ENCODE measurements around the gene ZNF205.

Gene ZNF205

DNA sequence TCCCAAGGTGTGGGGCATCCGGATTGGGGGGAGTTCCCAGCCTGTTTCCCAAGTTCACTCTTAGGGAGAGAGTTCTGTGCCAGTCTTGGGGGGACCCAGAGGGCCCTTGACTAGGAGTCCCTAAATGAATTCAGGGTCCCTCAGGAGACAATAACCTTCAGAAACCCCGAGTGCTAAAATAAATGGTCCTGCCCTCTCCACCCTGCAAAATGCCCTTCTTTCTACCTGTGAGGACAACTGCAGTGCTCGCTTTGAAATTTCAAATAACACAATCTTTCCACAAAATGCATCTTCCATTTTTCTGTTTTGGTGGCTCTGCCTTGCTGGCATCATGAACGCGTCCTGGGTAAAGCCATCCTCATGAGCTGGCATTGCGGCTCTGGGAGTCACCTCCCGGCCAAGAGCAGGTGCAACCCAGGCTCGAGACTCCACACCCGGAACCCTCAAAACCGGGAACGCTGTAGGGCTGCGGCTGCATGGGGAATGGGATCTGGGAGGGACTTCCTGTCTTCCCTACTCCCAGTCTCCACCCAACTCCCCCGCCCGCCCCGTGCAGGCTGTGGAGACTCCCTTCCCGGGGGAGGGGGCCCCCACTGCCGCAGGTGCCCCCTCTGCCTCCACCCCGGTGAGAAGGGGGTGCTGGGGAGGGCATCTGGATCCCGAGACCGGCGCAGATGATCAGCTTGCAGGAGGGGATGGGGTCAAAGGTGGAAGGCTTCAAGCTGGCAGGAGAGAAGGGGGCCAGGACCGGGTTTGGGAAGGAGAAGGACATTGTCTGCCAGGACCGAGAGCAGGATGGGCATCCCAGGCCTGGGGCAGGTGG is at the start of gene ZNF205:
Gene ZNF205, plus strand, starts transcription at position 529 of the 823 bp plus-strand sequence. CDS start 845 bp downstream, outside the sequence.
- TF ChIP-seq, protein P1, sequence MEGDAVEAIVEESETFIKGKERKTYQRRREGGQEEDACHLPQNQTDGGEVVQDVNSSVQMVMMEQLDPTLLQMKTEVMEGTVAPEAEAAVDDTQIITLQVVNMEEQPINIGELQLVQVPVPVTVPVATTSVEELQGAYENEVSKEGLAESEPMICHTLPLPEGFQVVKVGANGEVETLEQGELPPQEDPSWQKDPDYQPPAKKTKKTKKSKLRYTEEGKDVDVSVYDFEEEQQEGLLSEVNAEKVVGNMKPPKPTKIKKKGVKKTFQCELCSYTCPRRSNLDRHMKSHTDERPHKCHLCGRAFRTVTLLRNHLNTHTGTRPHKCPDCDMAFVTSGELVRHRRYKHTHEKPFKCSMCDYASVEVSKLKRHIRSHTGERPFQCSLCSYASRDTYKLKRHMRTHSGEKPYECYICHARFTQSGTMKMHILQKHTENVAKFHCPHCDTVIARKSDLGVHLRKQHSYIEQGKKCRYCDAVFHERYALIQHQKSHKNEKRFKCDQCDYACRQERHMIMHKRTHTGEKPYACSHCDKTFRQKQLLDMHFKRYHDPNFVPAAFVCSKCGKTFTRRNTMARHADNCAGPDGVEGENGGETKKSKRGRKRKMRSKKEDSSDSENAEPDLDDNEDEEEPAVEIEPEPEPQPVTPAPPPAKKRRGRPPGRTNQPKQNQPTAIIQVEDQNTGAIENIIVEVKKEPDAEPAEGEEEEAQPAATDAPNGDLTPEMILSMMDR (IDR thresholded peaks at IDR 0.05; ENCODE audit: low read length) = no peak
- no peak for TF ChIP-seq EZH2 (IDR thresholded peaks at IDR 0.05; ENCODE audit: borderline replicate concordance, low read length)
- peaks cover under 1% of the 10 kb centered on the region for H3K4me1 ChIP-seq (ENCODE audit: insufficient read depth, low read length, severe bottlenecking)
- H3K9me2 ChIP-seq (ENCODE audit: low read depth, low read length) = no peaks in the 10 kb centered on the region
- H3K9ac ChIP-seq (ENCODE audit: low read length) = no peak within 1 kb of the TSS
- H3K36me3 ChIP-seq (ENCODE audit: insufficient read depth, low read length) = no peaks in the 10 kb centered on the region
- no peak within 1 kb of the TSS for H3K27ac ChIP-seq (ENCODE audit: low read depth, low read length, poor library complexity, severe bottlenecking)
- H3K9me3 ChIP-seq (ENCODE audit: low read length) = no peaks in the 10 kb centered on the region
- H2AFZ ChIP-seq (ENCODE audit: low read length) = no peak within 1 kb of the TSS
- H3K27me3 ChIP-seq (ENCODE audit: insufficient read depth, low read length) = peaks cover 24% of the 10 kb centered on the region
- no peaks in the 10 kb centered on the region for H3K79me2 ChIP-seq (ENCODE audit: insufficient read depth, low read length)
- no peak within 1 kb of the TSS for H3K4me3 ChIP-seq (ENCODE audit: low read depth, low read length, poor library complexity, severe bottlenecking)
- H3F3A ChIP-seq (ENCODE audit: insufficient read depth, low read length) = no peaks in the 10 kb centered on the region
- no peak within 1 kb of the TSS for H3K4me2 ChIP-seq (ENCODE audit: low read length)
- no peaks in the 10 kb centered on the region for H4K20me1 ChIP-seq (ENCODE audit: insufficient read depth, low read length)

DNA sequence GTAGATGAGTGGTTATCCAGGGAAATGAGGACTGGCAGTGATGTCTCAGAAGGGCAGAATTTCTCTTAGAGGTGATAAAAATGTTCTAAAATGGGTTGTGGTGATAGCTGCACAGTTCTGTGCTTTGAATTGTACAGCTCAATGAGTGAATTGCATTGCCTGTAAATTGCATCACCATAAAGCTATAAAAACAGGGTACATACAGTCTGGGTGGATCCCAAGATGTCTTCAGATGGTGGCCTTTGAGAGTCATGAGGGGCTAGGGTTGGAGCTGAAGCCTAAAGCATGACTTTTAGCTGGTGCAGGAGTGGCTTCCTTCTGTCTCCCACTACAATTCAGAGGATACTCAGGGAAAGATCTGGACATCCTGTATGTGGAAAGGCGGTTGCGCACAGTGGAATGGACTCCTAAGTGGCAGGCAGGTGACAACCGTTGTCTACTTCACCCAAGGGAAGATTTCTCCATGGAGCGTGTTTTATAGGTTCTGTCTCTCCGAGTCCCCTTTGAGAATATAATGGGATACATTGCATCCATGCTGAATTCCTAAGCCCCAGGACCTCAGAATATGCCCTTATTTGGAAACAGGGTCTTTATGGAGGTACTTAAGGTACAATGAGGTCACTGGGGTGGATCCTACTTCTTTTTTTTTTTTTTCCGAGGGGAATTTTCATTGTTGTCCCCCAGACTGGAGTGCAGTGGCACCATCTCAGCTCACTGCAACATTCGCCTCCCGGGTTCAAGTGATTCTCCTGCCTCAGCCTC is 48.6 kb upstream of the ZNF205 start:
- H3K9ac ChIP-seq (ENCODE audit: low read length) = no peak overlapping the region
- H3F3A ChIP-seq (ENCODE audit: insufficient read depth, low read length) = no peaks in the 10 kb centered on the region
- H4K20me1 ChIP-seq (ENCODE audit: insufficient read depth, low read length) = no peaks in the 10 kb centered on the region
- no peaks in the 10 kb centered on the region for H3K9me3 ChIP-seq (ENCODE audit: low read length)
- H3K79me2 ChIP-seq (ENCODE audit: insufficient read depth, low read length) = no peaks in the 10 kb centered on the region
- no peaks in the 10 kb centered on the region for H3K9me2 ChIP-seq (ENCODE audit: low read depth, low read length)
- no peak overlapping the region for H3K4me3 ChIP-seq (ENCODE audit: low read depth, low read length, poor library complexity, severe bottlenecking)
- H3K36me3 ChIP-seq (ENCODE audit: insufficient read depth, low read length) = no peaks in the 10 kb centered on the region
- H2AFZ ChIP-seq (ENCODE audit: low read length) = no peak overlapping the region
- H3K4me1 ChIP-seq (ENCODE audit: insufficient read depth, low read length, severe bottlenecking) = peaks cover 5% of the 10 kb centered on the region
- H3K27ac ChIP-seq (ENCODE audit: low read depth, low read length, poor library complexity, severe bottlenecking) = no peak overlapping the region
- H3K27me3 ChIP-seq (ENCODE audit: insufficient read depth, low read length) = no peaks in the 10 kb centered on the region; the same call in 1 of the 2 replicates
- TF ChIP-seq, protein P1 (IDR thresholded peaks at IDR 0.05; ENCODE audit: low read length) = no peak
- no peak for TF ChIP-seq EZH2 (IDR thresholded peaks at IDR 0.05; ENCODE audit: borderline replicate concordance, low read length)
- no peak overlapping the region for H3K4me2 ChIP-seq (ENCODE audit: low read length)

DNA sequence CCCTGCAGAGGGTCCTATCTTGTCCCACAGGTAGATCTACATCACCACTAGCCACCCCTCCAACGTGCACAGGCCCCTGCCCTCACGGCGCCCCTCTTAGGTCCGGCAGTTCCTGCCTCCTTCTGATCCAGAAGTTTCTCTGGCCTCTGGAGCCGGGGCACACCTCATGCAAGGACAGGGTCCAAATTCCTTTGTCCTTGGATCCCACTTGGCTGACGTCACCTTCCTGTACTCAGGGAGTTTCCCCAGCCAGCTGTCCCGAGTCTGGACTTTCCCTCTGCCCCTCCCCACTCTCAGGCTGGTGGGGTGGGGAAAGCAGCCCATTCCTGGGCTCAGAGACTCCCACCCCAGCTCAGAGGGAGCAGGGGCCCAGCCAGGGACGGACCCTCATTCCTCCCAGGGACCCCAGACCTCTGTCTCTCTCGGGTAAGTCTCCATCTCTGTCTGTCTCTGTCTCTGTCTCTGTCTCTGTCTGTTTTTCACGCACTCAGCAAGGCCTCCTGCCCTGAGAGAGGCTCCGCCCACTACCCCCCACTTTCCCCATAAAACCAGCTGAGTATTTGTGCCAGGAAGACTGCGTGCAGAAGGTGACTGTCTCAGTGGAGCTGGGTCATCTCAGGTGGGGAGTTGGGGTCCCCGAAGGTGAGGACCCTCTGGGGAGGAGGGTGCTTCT is 47.2 kb upstream of the ZNF205 start, which contains the start of gene IL32:
Gene IL32, plus strand, starts transcription at position 572 of the 673 bp plus-strand sequence. CDS start 172 bp downstream, outside the sequence.
- Histone ChIP-seq H3K9me3 (ENCODE audit: low read length) (no peaks in the 10 kb centered on the region), H3K27me3 (ENCODE audit: insufficient read depth, low read length) (no peaks in the 10 kb centered on the region; the same call in 1 of the 2 replicates), H2AFZ (ENCODE audit: low read length) (no peak within 1 kb of the TSS), H3K36me3 (ENCODE audit: insufficient read depth, low read length) (no peaks in the 10 kb centered on the region; the same call in 1 of the 2 replicates), H3K4me1 (ENCODE audit: insufficient read depth, low read length, severe bottlenecking) (no peaks in the 10 kb centered on the region), H4K20me1 (ENCODE audit: insufficient read depth, low read length) (no peaks in the 10 kb centered on the region), H3F3A (ENCODE audit: insufficient read depth, low read length) (no peaks in the 10 kb centered on the region), H3K4me3 (ENCODE audit: low read depth, low read length, poor library complexity, severe bottlenecking) (no peak within 1 kb of the TSS), H3K27ac (ENCODE audit: low read depth, low read length, poor library complexity, severe bottlenecking) (no peak within 1 kb of the TSS), H3K9ac (ENCODE audit: low read length) (no peak within 1 kb of the TSS), H3K9me2 (ENCODE audit: low read depth, low read length) (no peaks in the 10 kb centered on the region), H3K79me2 (ENCODE audit: insufficient read depth, low read length) (no peaks in the 10 kb centered on the region), H3K4me2 (ENCODE audit: low read length) (no peak within 1 kb of the TSS)
- TF ChIP-seq EZH2 (IDR thresholded peaks at IDR 0.05; ENCODE audit: borderline replicate concordance, low read length) = no peak
- TF ChIP-seq, protein P1 (IDR thresholded peaks at IDR 0.05; ENCODE audit: low read length) = no peak
